Caco-2 (cell line): ENCODE results near the gene BANK1. TPM values are rescaled to one million over a fixed set of nuclear protein-coding genes. Genes with fewer than 3 reads are reported as not detected.

Source experiments
- BruUV-seq: library from RNA; stranded (reverse); fragments of 400-500 nt; replicated peaks from 2 replicates; lab custom pipeline; 2021; lab: Mats Ljungman, UMichigan
- CTCF ChIA-PET: fragments of 300-600 bp; sonication (Branson Sonifier 250); formaldehyde crosslinking; loops from one replicate; lab custom pipeline; 2022; ENCODE audit warnings: antibody characterized with exemption; lab: Charles Lee
- POLR2A ChIA-PET: fragments of 300-600 bp; sonication (Branson Sonifier 250); formaldehyde crosslinking; loops from one replicate; lab custom pipeline; 2022; ENCODE audit warnings: antibody characterized with exemption; lab: Charles Lee
- DNase-seq, 2 experiments: peaks; one replicate each; pipeline versions ENCODE4 v3.0.0 to v3.0.0-alpha.2; 2020 to 2022
- H3K27me3 ChIP-seq: replicated peaks from 2 replicates; pipeline ENCODE4 v1.6.0; 2011; ENCODE audit warnings: low read length; ENCODE audit not compliant: control insufficient read depth, insufficient read depth
- H3K36me3 ChIP-seq: 2 replicates; pipeline ENCODE4 v1.5.1; 2011; ENCODE audit warnings: low read length; ENCODE audit not compliant: control insufficient read depth, insufficient read depth
- H3K4me1 ChIP-seq: fragments of 250-450 bp; sonication (Bioruptor Pico); 2 replicates; pipeline ENCODE4 v1.5.1; 2020; ENCODE audit warnings: mild to moderate bottlenecking
- H3K4me3 ChIP-seq: 2 replicates; pipeline ENCODE4 v1.5.1; 2011; ENCODE audit warnings: low read depth, mild to moderate bottlenecking, control low read depth, low read length
- H3K9me3 ChIP-seq: fragments of 250-450 bp; sonication (Bioruptor Pico); 2 replicates; pipeline ENCODE4 v1.5.1; 2020; ENCODE audit warnings: mild to moderate bottlenecking, moderate library complexity
- H3K27ac Mint-ChIP-seq: one replicate; pipeline ENCODE4 v1.8.0; 2022; ENCODE audit warnings: mixed read lengths; ENCODE audit not compliant: unreplicated experiment
- H3K27me3 Mint-ChIP-seq: one replicate; pipeline ENCODE4 v1.8.0; 2022; ENCODE audit warnings: mixed read lengths; ENCODE audit not compliant: insufficient read depth, unreplicated experiment
- H3K36me3 Mint-ChIP-seq: one replicate; pipeline ENCODE4 v1.8.0; 2022; ENCODE audit warnings: mild to moderate bottlenecking, mixed read lengths; ENCODE audit not compliant: insufficient read depth, unreplicated experiment
- H3K4me1 Mint-ChIP-seq: one replicate; pipeline ENCODE4 v1.8.0; 2022; ENCODE audit warnings: low read depth, mixed read lengths; ENCODE audit not compliant: unreplicated experiment
- H3K4me3 Mint-ChIP-seq: one replicate; pipeline ENCODE4 v1.8.0; 2022; ENCODE audit warnings: mild to moderate bottlenecking, moderate library complexity, mixed read lengths; ENCODE audit not compliant: unreplicated experiment
- H3K9me3 Mint-ChIP-seq: one replicate; pipeline ENCODE4 v1.8.0; 2022; ENCODE audit warnings: mixed read lengths; ENCODE audit not compliant: unreplicated experiment
- intact Hi-C: fragments of 100-400 bp; cut with micrococcal nuclease; formaldehyde crosslinking; loops from one replicate; pipeline ENCODE4 v1.10.0; 2022; ENCODE audit not compliant: unreplicated experiment
- total RNA-seq: library from RNA; stranded (reverse); gene quantifications from 2 replicates; pipeline ENCODE4 v1.2.3, GENCODE V29; 2022
- TF ChIP-seq, protein P1 (sequence below), 2 experiments: fragments of 200-600 bp in 1 of 2; IDR thresholded peaks; 1 replicate in 1 of 2; 2 replicates in 1 of 2; pipeline versions ENCODE4 v1.5.1 to v1.8.0; 2011 to 2022; ENCODE audit warnings: antibody characterized with exemption in 1 of 2, control low read depth in 1 of 2, inconsistent platforms in 1 of 2, low read depth in 1 of 2, low read length in 1 of 2, mild to moderate bottlenecking in 1 of 2, moderate library complexity in 1 of 2; ENCODE audit not compliant: insufficient read depth in 1 of 2, severe bottlenecking in 1 of 2, unreplicated experiment in 1 of 2

The BANK1 gene
- total RNA-seq, 1 experiment from 2014 or later = 5.7 TPM

GRCh38 chr4:101938836-101939235, 148.3 kb downstream of the BANK1 start:
- Mint-ChIP-seq H3K36me3 (no peaks in the 10 kb centered on the region), H3K9me3 (no peaks in the 10 kb centered on the region), H3K27me3 (no peaks in the 10 kb centered on the region), H3K4me1 (peaks cover 6% of the 10 kb centered on the region), H3K4me3 (no peak overlapping the region), H3K27ac (no peak overlapping the region)
- no peak for DNase-seq
- Histone ChIP-seq H3K4me3 (no peak overlapping the region), H3K9me3 (no peaks in the 10 kb centered on the region), H3K27me3 (no peaks in the 10 kb centered on the region), H3K4me1 (no peaks in the 10 kb centered on the region), H3K36me3 (no peaks in the 10 kb centered on the region)
- ChIA-PET POLR2A (no interaction called here), CTCF (no interaction called here)
- no TSS peak for BruUV-seq
- TF ChIP-seq, protein P1, sequence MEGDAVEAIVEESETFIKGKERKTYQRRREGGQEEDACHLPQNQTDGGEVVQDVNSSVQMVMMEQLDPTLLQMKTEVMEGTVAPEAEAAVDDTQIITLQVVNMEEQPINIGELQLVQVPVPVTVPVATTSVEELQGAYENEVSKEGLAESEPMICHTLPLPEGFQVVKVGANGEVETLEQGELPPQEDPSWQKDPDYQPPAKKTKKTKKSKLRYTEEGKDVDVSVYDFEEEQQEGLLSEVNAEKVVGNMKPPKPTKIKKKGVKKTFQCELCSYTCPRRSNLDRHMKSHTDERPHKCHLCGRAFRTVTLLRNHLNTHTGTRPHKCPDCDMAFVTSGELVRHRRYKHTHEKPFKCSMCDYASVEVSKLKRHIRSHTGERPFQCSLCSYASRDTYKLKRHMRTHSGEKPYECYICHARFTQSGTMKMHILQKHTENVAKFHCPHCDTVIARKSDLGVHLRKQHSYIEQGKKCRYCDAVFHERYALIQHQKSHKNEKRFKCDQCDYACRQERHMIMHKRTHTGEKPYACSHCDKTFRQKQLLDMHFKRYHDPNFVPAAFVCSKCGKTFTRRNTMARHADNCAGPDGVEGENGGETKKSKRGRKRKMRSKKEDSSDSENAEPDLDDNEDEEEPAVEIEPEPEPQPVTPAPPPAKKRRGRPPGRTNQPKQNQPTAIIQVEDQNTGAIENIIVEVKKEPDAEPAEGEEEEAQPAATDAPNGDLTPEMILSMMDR (IDR thresholded peaks at IDR 0.05; ENCODE audit: insufficient read depth in 1 of 2, low read depth in 1 of 2, low read length in 1 of 2, severe bottlenecking in 1 of 2, unreplicated experiment in 1 of 2) = no peak
- intact Hi-C loops = no loop called here

DNA sequence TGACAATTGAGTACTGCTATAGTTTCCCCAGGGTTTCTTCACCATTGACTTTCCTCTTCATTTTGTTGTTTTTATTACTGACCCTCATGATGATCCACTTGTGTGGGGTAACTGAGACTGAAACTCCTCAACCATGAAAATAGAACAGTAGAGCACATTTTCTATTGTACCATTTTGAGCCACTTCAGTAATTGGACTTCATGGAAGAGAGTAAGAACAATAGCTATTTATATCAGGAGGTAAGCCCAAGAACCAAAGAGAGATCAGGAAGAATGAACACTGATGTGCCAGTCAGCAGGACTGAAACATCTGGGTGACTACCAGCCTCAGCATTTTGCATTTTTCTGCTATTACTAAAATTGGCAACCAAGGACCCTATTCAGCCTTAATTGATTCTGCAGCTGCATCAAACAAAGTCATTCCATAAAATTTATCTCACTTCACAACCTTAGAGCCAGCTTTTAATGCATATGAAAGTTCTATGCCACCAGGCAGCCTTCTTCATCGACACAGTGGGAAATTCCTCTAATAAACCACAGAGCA, 151.4 kb downstream of the BANK1 start:
- no peaks in the 10 kb centered on the region for H3K9me3 ChIP-seq
- Mint-ChIP-seq H3K27me3 (no peaks in the 10 kb centered on the region), H3K9me3 (no peaks in the 10 kb centered on the region), H3K36me3 (no peaks in the 10 kb centered on the region), H3K27ac (no peak overlapping the region), H3K4me1 (peaks cover 6% of the 10 kb centered on the region), H3K4me3 (no peak overlapping the region)
- H3K4me3 ChIP-seq = no peak overlapping the region
- H3K36me3 ChIP-seq = no peaks in the 10 kb centered on the region
- no peaks in the 10 kb centered on the region for H3K27me3 ChIP-seq
- intact Hi-C loops = no loop called here
- CTCF ChIA-PET = no interaction called here
- TF ChIP-seq, protein P1 (IDR thresholded peaks at IDR 0.05; ENCODE audit: insufficient read depth in 1 of 2, low read depth in 1 of 2, low read length in 1 of 2, severe bottlenecking in 1 of 2, unreplicated experiment in 1 of 2) = no peak
- 0 out of 2 replicates have a peak, but pooled peaks cover 3% of the 10 kb centered on the region for H3K4me1 ChIP-seq
- DNase-seq = no peak
- POLR2A ChIA-PET = no interaction called here
- BruUV-seq = no TSS peak

- Mint-ChIP-seq H3K27me3 (no peaks in the 10 kb centered on the region), H3K4me1 (peaks cover 6% of the 10 kb centered on the region), H3K27ac (no peak overlapping the region), H3K9me3 (no peaks in the 10 kb centered on the region), H3K36me3 (no peaks in the 10 kb centered on the region), H3K4me3 (no peak overlapping the region)
- H3K4me3 ChIP-seq = no peak overlapping the region
- H3K4me1 ChIP-seq = 0 out of 2 replicates have a peak, but pooled peaks cover 3% of the 10 kb centered on the region
- ChIA-PET CTCF (no interaction called here), POLR2A (no interaction called here)
- DNase-seq = no peak
- TF ChIP-seq, protein P1 (IDR thresholded peaks at IDR 0.05; ENCODE audit: insufficient read depth in 1 of 2, low read depth in 1 of 2, low read length in 1 of 2, severe bottlenecking in 1 of 2, unreplicated experiment in 1 of 2) = no peak
- no peaks in the 10 kb centered on the region for H3K9me3 ChIP-seq
- H3K36me3 ChIP-seq = no peaks in the 10 kb centered on the region
- no peaks in the 10 kb centered on the region for H3K27me3 ChIP-seq
- BruUV-seq = no TSS peak
- intact Hi-C loops = no loop called here
Observed at GRCh38 chr4:101942891-101943290, 152.4 kb downstream of the BANK1 start.
